Ascending aorta (tissue), 2 donors: ENCODE data around the gene OLIG2. TPM values are rescaled to one million over a fixed set of nuclear protein-coding genes. Genes with fewer than 3 reads are reported as not detected.
A peak's percentile ranks its signal among the peaks of the same experiment; 100 is the strongest.

Experiments
- DNase-seq, 2 donors: peaks; one replicate each; pipeline ENCODE4 v3.0.0-alpha.2; 2019; ENCODE audit warnings: low spot score in 2 of 2
- H3K27ac ChIP-seq, 2 donors: fragments of 200-600 bp; sonication (generic); one replicate each; pipeline ENCODE4 v1.5.1; 2016 to 2017; ENCODE audit warnings: mild to moderate bottlenecking in 1 of 2
- H3K27me3 ChIP-seq: fragments of 200-600 bp; sonication (generic); one replicate; pipeline ENCODE4 v1.5.1; 2017
- H3K36me3 ChIP-seq, 2 donors: fragments of 200-600 bp; sonication (generic); one replicate each; pipeline ENCODE4 v1.5.1; 2016
- H3K4me1 ChIP-seq, 2 donors: fragments of 200-600 bp; sonication (generic); one replicate each; pipeline ENCODE4 v1.5.1; 2016 to 2017; ENCODE audit warnings: mild to moderate bottlenecking in 1 of 2
- H3K4me3 ChIP-seq, 2 donors: fragments of 200-600 bp; sonication (generic); one replicate each; pipeline ENCODE4 v1.5.1; 2016 to 2017; ENCODE audit warnings: mild to moderate bottlenecking in 1 of 2
- H3K9me3 ChIP-seq, 2 donors: fragments of 200-600 bp; sonication (generic); one replicate each; pipeline ENCODE4 v1.5.1; 2016
- CTCF ChIP-seq, 3 experiments: fragments of 200-600 bp in 2 of 3; fragments of 450-650 bp in 1 of 3; sonication (generic) in 2 of 3; IDR thresholded peaks; one replicate each; pipeline ENCODE4 v1.5.1; 2016 to 2019; ENCODE audit warnings: antibody characterized with exemption in 3 of 3, mild to moderate bottlenecking in 1 of 3, moderate library complexity in 1 of 3
- intact Hi-C: fragments of 100-400 bp; cut with DNase I; formaldehyde crosslinking; loops from one replicate; pipeline ENCODE4 v1.15.1; 2023
- total RNA-seq: library from RNA; depleted of rRNA; stranded (reverse); fragments of >200 nt; gene quantifications from one replicate; pipeline ENCODE4 v1.1.0, GENCODE V29; 2016

Gene OLIG2
- total RNA-seq, 1 donor from 2014 or later = not detected

- DNase-seq = no peak
- intact Hi-C loops = no loop called here
- Histone ChIP-seq H3K36me3 (no peaks in the 10 kb centered on the region), H3K9me3 (no peaks in the 10 kb centered on the region), H3K4me3 (no peak overlapping the region), H3K27ac (no peak overlapping the region), H3K27me3 (no peaks in the 10 kb centered on the region), H3K4me1 (no peaks in the 10 kb centered on the region)
- TF ChIP-seq CTCF (IDR thresholded peaks at IDR 0.05) = no peak
Observed at GRCh38 chr21:33008333-33009051, 17.2 kb upstream of the OLIG2 start.

GRCh38 chr21:33010931-33011330 lies 14.8 kb upstream of the OLIG2 start:
- no peak for TF ChIP-seq CTCF (IDR thresholded peaks at IDR 0.05)
- H3K27me3 ChIP-seq = no peaks in the 10 kb centered on the region
- no peaks in the 10 kb centered on the region for H3K36me3 ChIP-seq
- no peaks in the 10 kb centered on the region for H3K9me3 ChIP-seq
- intact Hi-C loops = no loop called here
- DNase-seq = no peak
- H3K27ac ChIP-seq = no peak overlapping the region
- no peaks in the 10 kb centered on the region for H3K4me1 ChIP-seq
- H3K4me3 ChIP-seq = no peak overlapping the region

DNA sequence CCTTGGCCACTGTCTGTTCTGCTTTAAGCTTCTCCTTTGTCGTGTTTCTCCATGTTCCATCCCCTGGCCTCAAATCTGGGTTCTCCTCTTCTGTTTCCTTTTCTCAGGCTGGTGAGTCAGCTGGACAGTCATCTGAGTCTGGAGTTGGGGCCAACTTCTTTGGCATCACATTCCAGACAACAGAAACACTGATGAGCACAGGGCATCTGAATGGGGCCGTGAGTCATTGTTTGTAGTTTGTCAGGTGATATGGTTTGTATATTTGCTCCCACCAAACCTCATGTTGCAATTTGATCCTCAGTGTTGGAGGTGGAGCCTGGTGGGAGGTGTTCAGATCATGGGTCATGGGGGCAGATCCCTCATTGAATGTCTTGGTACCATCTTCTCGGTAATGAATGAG lies 14.3 kb upstream of the OLIG2 start:
- Histone ChIP-seq H3K4me3 (no peak overlapping the region), H3K36me3 (no peaks in the 10 kb centered on the region), H3K9me3 (no peaks in the 10 kb centered on the region), H3K27me3 (no peaks in the 10 kb centered on the region), H3K27ac (no peak overlapping the region), H3K4me1 (no peaks in the 10 kb centered on the region)
- TF ChIP-seq CTCF (IDR thresholded peaks at IDR 0.05) = no peak
- intact Hi-C loops = no loop called here
- peak in 1 of 2 donors; percentile 38 for DNase-seq

GRCh38 chr21:33013626-33014025 lies 12.1 kb upstream of the OLIG2 start:
- H3K27ac ChIP-seq = no peak overlapping the region
- TF ChIP-seq CTCF (IDR thresholded peaks at IDR 0.05) = no peak
- DNase-seq = no peak
- H3K36me3 ChIP-seq = no peaks in the 10 kb centered on the region
- H3K9me3 ChIP-seq = no peaks in the 10 kb centered on the region
- intact Hi-C loops = no loop called here
- H3K4me3 ChIP-seq = no peak overlapping the region
- H3K27me3 ChIP-seq = no peaks in the 10 kb centered on the region
- no peaks in the 10 kb centered on the region for H3K4me1 ChIP-seq

DNA sequence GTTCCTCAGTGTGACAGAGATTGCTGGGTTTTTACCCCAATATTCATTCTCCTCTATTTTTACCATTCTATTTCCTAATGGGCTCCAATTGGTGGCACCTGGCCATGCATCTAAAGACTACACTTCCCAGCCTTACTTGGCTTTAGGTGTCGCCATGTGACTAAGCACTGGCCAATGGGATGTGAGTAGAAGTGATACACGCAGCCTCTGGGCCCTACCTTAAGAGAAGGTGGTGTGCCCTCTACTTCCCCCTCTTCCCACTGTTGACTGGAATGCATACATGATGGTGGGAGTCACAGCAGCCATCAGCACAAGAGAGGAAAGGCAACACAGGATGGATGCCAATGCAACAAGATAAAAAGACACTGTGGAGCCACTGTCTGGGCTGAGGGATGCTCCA lies 11.4 kb upstream of the OLIG2 start:
- intact Hi-C loops = no loop called here
- Histone ChIP-seq H3K36me3 (no peaks in the 10 kb centered on the region), H3K9me3 (no peaks in the 10 kb centered on the region), H3K4me3 (no peak overlapping the region), H3K27me3 (no peaks in the 10 kb centered on the region), H3K27ac (no peak overlapping the region), H3K4me1 (no peaks in the 10 kb centered on the region)
- no peak for TF ChIP-seq CTCF (IDR thresholded peaks at IDR 0.05)
- DNase-seq = no peak

DNA sequence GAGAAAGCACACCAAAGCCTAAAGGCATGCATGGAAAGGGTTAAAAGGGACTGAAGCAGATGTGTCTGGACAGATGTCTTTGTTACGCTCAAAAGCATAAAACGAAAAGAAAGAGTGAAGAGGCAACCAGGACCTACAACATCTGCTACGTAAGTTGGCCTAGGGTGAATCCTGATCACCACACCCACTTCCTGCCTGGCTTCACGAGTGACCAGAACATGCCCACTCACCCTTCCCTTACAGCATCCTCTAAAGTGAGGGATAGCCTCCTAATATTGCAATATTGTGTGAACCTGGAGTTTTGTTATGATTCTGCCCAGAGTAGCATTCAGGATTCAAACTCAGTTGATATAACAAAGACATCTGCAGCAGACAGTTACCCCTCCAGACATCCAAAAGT lies 10.6 kb upstream of the OLIG2 start:
- intact Hi-C loops = no loop called here
- Histone ChIP-seq H3K36me3 (no peaks in the 10 kb centered on the region), H3K9me3 (no peaks in the 10 kb centered on the region), H3K27me3 (no peaks in the 10 kb centered on the region), H3K4me1 (no peaks in the 10 kb centered on the region), H3K4me3 (no peak overlapping the region), H3K27ac (no peak overlapping the region)
- no peak for DNase-seq
- TF ChIP-seq CTCF (IDR thresholded peaks at IDR 0.05) = no peak
